Endothelial cell (in vitro differentiated cells): ENCODE measurements around the gene ZSCAN23. TPM values are rescaled to one million over a fixed set of nuclear protein-coding genes. Genes with fewer than 3 reads are reported as not detected.
"Not testable (repeated sequence)": the region's sequence is repeated elsewhere in the genome, so short reads cannot be mapped to it uniquely, and the experiment has no call there.

Experiments used
- DNase-seq: peaks from one replicate; pipeline ENCODE4 v3.0.0; 2021; ENCODE audit warnings: low spot score
- H3K27ac Mint-ChIP-seq: one replicate; pipeline ENCODE4 v1.8.0; 2021; ENCODE audit warnings: mixed read lengths, inconsistent platforms; ENCODE audit not compliant: unreplicated experiment
- H3K27me3 Mint-ChIP-seq: one replicate; pipeline ENCODE4 v1.8.0; 2021; ENCODE audit warnings: mild to moderate bottlenecking, moderate library complexity, mixed read lengths, inconsistent platforms; ENCODE audit not compliant: unreplicated experiment
- H3K36me3 Mint-ChIP-seq: one replicate; pipeline ENCODE4 v1.8.0; 2021; ENCODE audit warnings: mild to moderate bottlenecking, low read depth, mixed read lengths, inconsistent platforms; ENCODE audit not compliant: unreplicated experiment
- H3K4me1 Mint-ChIP-seq: one replicate; pipeline ENCODE4 v1.8.0; 2021; ENCODE audit warnings: mild to moderate bottlenecking, mixed read lengths, inconsistent platforms; ENCODE audit not compliant: unreplicated experiment
- H3K4me3 Mint-ChIP-seq: one replicate; pipeline ENCODE4 v1.8.0; 2021; ENCODE audit warnings: mild to moderate bottlenecking, mixed read lengths, inconsistent platforms; ENCODE audit not compliant: unreplicated experiment
- H3K9me3 Mint-ChIP-seq: one replicate; pipeline ENCODE4 v1.8.0; 2021; ENCODE audit warnings: mixed read lengths, inconsistent platforms; ENCODE audit not compliant: unreplicated experiment
- total RNA-seq: library from RNA; stranded (reverse); fragmentation: NEBNext Ultra II Directional; extraction: Animal tissue kit (Norgen Biotek cat#: 25700); gene quantifications from one replicate; pipeline ENCODE4 v1.2.1, GENCODE V29; 2021; ENCODE audit not compliant: unreplicated experiment
- TF ChIP-seq, protein P1 (sequence below): fragments of 200-600 bp; sonication (generic); IDR thresholded peaks from one replicate; pipeline ENCODE4 v1.5.0; 2021; ENCODE audit warnings: antibody characterized with exemption; ENCODE audit not compliant: unreplicated experiment

Gene ZSCAN23
- total RNA-seq, 1 donor from 2014 or later = 6.8 TPM

- H3K4me1 Mint-ChIP-seq = no peaks in the 10 kb centered on the region
- no peaks in the 10 kb centered on the region for H3K9me3 Mint-ChIP-seq
- H3K36me3 Mint-ChIP-seq = no peaks in the 10 kb centered on the region
- DNase-seq = no peak
- no peak overlapping the region for H3K27ac Mint-ChIP-seq
- H3K4me3 Mint-ChIP-seq = no peak overlapping the region
- no peaks in the 10 kb centered on the region for H3K27me3 Mint-ChIP-seq
- TF ChIP-seq, protein P1, sequence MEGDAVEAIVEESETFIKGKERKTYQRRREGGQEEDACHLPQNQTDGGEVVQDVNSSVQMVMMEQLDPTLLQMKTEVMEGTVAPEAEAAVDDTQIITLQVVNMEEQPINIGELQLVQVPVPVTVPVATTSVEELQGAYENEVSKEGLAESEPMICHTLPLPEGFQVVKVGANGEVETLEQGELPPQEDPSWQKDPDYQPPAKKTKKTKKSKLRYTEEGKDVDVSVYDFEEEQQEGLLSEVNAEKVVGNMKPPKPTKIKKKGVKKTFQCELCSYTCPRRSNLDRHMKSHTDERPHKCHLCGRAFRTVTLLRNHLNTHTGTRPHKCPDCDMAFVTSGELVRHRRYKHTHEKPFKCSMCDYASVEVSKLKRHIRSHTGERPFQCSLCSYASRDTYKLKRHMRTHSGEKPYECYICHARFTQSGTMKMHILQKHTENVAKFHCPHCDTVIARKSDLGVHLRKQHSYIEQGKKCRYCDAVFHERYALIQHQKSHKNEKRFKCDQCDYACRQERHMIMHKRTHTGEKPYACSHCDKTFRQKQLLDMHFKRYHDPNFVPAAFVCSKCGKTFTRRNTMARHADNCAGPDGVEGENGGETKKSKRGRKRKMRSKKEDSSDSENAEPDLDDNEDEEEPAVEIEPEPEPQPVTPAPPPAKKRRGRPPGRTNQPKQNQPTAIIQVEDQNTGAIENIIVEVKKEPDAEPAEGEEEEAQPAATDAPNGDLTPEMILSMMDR = no peak
Measured at GRCh38 chr6:28458568-28458967, 15.3 kb upstream of the ZSCAN23 start.

GRCh38 chr6:28449056-28449455 lies 5.8 kb upstream of the ZSCAN23 start:
- DNase-seq = no peak
- H3K27me3 Mint-ChIP-seq = no peaks in the 10 kb centered on the region
- no peaks in the 10 kb centered on the region for H3K36me3 Mint-ChIP-seq
- H3K4me3 Mint-ChIP-seq = no peak overlapping the region
- H3K27ac Mint-ChIP-seq = no peak overlapping the region
- TF ChIP-seq, protein P1 = no peak
- no peaks in the 10 kb centered on the region for H3K9me3 Mint-ChIP-seq
- peaks cover 9% of the 10 kb centered on the region for H3K4me1 Mint-ChIP-seq

- not testable (repeated sequence) for H3K36me3 Mint-ChIP-seq, H3K27ac Mint-ChIP-seq, H3K4me1 Mint-ChIP-seq, H3K27me3 Mint-ChIP-seq, DNase-seq, H3K9me3 Mint-ChIP-seq
- peak overlapping the region; percentile 82 for H3K4me3 Mint-ChIP-seq
Measured at GRCh38 chr6:28447512-28447906, 4.2 kb upstream of the ZSCAN23 start.

- peaks cover 9% of the 10 kb centered on the region for H3K4me1 Mint-ChIP-seq
- no peaks in the 10 kb centered on the region for H3K9me3 Mint-ChIP-seq
- TF ChIP-seq, protein P1 = no peak
- DNase-seq = peak; percentile 19
- H3K27me3 Mint-ChIP-seq = peaks cover 6% of the 10 kb centered on the region
- H3K4me3 Mint-ChIP-seq = peak overlapping the region; percentile 82
- H3K36me3 Mint-ChIP-seq = no peaks in the 10 kb centered on the region
- H3K27ac Mint-ChIP-seq = peak overlapping the region; percentile 6
Measured at GRCh38 chr6:28446818-28447511, 3.7 kb upstream of the ZSCAN23 start.

DNA sequence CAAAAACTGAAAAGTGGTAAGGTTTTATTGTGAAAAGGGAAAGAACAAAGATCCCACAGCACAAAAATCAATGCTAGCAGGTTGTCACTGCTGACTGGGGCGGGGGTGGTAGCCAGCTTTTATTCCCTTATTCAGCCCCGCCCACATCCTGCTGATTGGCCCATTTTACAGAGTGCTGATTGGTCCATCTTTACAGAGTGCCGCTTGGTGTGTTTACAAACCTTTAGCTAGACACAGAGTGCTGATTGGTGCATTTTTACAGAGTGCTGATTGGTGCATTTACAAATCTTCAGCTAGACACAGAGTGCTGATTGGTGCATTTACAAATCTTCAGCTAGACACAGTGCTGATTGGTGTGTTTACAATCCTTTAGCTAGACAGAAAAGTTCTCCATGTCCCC lies 1.5 kb upstream of the ZSCAN23 start:
- H3K36me3 Mint-ChIP-seq, H3K4me1 Mint-ChIP-seq, H3K27ac Mint-ChIP-seq, H3K9me3 Mint-ChIP-seq, H3K27me3 Mint-ChIP-seq, DNase-seq: not testable (repeated sequence)
- H3K4me3 Mint-ChIP-seq = peak overlapping the region; percentile 51

DNA sequence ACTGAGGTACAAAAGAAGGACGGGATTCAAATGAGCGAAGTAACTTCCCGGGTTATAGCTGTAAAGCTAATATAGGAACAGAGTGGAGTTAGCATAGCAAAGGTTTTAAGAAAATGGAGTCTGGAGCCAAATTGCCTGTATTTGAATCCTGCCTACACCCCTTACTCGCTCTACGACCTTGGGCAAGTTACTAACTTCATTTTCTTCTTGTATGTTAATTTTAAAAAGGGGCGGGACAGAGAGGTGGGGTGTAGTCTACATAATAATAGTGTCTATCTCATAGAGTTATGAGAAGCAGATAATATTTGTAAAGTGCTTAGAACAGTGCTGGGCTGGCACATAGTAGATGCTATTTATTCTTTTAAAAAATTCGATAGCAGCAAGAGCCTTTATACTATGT lies 705 bp downstream of the ZSCAN23 start:
- H3K9me3 Mint-ChIP-seq = no peaks in the 10 kb centered on the region
- peak overlapping the region; percentile 100 for H3K27ac Mint-ChIP-seq
- peaks cover 9% of the 10 kb centered on the region for H3K4me1 Mint-ChIP-seq
- no peaks in the 10 kb centered on the region for H3K36me3 Mint-ChIP-seq
- TF ChIP-seq, protein P1 = no peak
- H3K27me3 Mint-ChIP-seq = peaks cover 6% of the 10 kb centered on the region
- no peak for DNase-seq
- H3K4me3 Mint-ChIP-seq = peak overlapping the region; percentile 100
